Thoracic aorta (tissue), 2 donors: ENCODE results near the gene ZNRF1. TPM values are rescaled to one million over a fixed set of nuclear protein-coding genes. Genes with fewer than 3 reads are reported as not detected.

Source experiments
- ATAC-seq: fragments of 150-250 bp; one replicate; pipeline ENCODE4 v1.8.0; 2017; ENCODE audit warnings: low read depth; ENCODE audit not compliant: insufficient number of reproducible peaks, low FRiP score
- DNase-seq: peaks from one replicate; pipeline ENCODE4 v3.0.0-alpha.2; 2020; ENCODE audit warnings: low spot score
- H3K27ac ChIP-seq, 2 donors: fragments of 200-600 bp; sonication (generic); 1 replicate in 1 of 2; 2 replicates in 1 of 2; pipeline ENCODE4 v1.5.1; 2016; ENCODE audit warnings: mild to moderate bottlenecking in 2 of 2, moderate library complexity in 2 of 2
- H3K27me3 ChIP-seq: fragments of 200-600 bp; sonication (generic); replicated peaks from 2 replicates; pipeline ENCODE4 v1.6.0; 2016; ENCODE audit warnings: mild to moderate bottlenecking; ENCODE audit not compliant: insufficient read depth
- H3K36me3 ChIP-seq: fragments of 200-600 bp; sonication (generic); one replicate; pipeline ENCODE4 v1.5.1; 2016
- H3K4me1 ChIP-seq, 2 donors: fragments of 200-600 bp; sonication (generic); 1 replicate in 1 of 2; 2 replicates in 1 of 2; pipeline versions ENCODE4 v1.5.1 to v1.6.0; 2016; ENCODE audit warnings: low read depth in 2 of 2, mild to moderate bottlenecking in 1 of 2; ENCODE audit not compliant: control insufficient read depth in 1 of 2
- H3K4me3 ChIP-seq: fragments of 200-600 bp; sonication (generic); 2 replicates; pipeline ENCODE4 v1.5.1; 2016; ENCODE audit warnings: mild to moderate bottlenecking
- H3K9me3 ChIP-seq: fragments of 200-600 bp; sonication (generic); 2 replicates; pipeline ENCODE4 v1.5.1; 2016
- total RNA-seq, 2 donors: library from RNA; depleted of rRNA; stranded (reverse); fragments of >200 nt; gene quantifications; one replicate each; pipeline versions ENCODE4 v1.1.0 to v1.2.3, GENCODE V29; 2016
- TF ChIP-seq, protein P1 (sequence below): fragments of 200-600 bp; sonication (generic); IDR thresholded peaks from one replicate; pipeline ENCODE4 v1.5.1; 2019; ENCODE audit warnings: antibody characterized with exemption

The ZNRF1 gene
- total RNA-seq, 2 donors from 2014 or later: 16.9 to 27.1 TPM

DNA sequence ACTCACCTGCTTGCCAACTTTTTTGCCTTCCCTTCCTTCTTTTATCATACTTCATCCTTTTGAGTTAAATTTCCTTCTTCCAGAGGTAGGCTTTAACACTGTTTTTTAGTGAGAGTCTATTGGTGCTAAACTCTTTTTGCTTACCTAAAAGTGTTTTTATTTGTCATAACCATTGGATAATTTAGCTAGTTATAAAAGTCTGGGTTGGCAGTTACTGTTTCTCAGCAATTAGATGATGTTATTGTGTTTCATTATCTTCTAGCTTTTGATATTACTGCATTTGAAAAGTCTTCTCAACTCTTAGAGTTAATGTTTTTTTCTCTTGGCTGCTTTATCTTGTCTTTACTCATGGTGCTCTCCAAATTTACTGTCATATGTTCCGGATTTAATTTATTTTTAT is 22.6 kb downstream of the ZNRF1 start:
- TF ChIP-seq, protein P1, sequence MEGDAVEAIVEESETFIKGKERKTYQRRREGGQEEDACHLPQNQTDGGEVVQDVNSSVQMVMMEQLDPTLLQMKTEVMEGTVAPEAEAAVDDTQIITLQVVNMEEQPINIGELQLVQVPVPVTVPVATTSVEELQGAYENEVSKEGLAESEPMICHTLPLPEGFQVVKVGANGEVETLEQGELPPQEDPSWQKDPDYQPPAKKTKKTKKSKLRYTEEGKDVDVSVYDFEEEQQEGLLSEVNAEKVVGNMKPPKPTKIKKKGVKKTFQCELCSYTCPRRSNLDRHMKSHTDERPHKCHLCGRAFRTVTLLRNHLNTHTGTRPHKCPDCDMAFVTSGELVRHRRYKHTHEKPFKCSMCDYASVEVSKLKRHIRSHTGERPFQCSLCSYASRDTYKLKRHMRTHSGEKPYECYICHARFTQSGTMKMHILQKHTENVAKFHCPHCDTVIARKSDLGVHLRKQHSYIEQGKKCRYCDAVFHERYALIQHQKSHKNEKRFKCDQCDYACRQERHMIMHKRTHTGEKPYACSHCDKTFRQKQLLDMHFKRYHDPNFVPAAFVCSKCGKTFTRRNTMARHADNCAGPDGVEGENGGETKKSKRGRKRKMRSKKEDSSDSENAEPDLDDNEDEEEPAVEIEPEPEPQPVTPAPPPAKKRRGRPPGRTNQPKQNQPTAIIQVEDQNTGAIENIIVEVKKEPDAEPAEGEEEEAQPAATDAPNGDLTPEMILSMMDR: no peak
- H3K4me3 ChIP-seq: no peak overlapping the region
- no peak overlapping the region for H3K27ac ChIP-seq
- DNase-seq: no peak
- no peak for ATAC-seq
- no peaks in the 10 kb centered on the region for H3K36me3 ChIP-seq
- H3K4me1 ChIP-seq: peaks cover 8 to 11% of the 10 kb centered on the region in 2 donors
- no peaks in the 10 kb centered on the region for H3K27me3 ChIP-seq
- H3K9me3 ChIP-seq: peaks cover 4% of the 10 kb centered on the region

- Histone ChIP-seq H3K27me3 (no peaks in the 10 kb centered on the region), H3K4me3 (no peak overlapping the region), H3K36me3 (no peaks in the 10 kb centered on the region), H3K27ac (no peak overlapping the region), H3K4me1 (peaks cover 13 to 21% of the 10 kb centered on the region in 2 donors), H3K9me3 (peaks cover 4% of the 10 kb centered on the region)
- ATAC-seq: no peak
- TF ChIP-seq, protein P1: no peak
- DNase-seq: no peak
Observed at GRCh38 chr16:75022567-75022966, 23.7 kb downstream of the ZNRF1 start.

GRCh38 chr16:75023009-75023408 is 24.2 kb downstream of the ZNRF1 start:
- no peak overlapping the region for H3K4me3 ChIP-seq
- no peak for ATAC-seq
- no peaks in the 10 kb centered on the region for H3K36me3 ChIP-seq
- TF ChIP-seq, protein P1: no peak
- H3K4me1 ChIP-seq: peaks cover 13 to 21% of the 10 kb centered on the region in 2 donors
- H3K27me3 ChIP-seq: no peaks in the 10 kb centered on the region
- H3K27ac ChIP-seq: no peak overlapping the region
- no peak for DNase-seq
- H3K9me3 ChIP-seq: peaks cover 4% of the 10 kb centered on the region

DNA sequence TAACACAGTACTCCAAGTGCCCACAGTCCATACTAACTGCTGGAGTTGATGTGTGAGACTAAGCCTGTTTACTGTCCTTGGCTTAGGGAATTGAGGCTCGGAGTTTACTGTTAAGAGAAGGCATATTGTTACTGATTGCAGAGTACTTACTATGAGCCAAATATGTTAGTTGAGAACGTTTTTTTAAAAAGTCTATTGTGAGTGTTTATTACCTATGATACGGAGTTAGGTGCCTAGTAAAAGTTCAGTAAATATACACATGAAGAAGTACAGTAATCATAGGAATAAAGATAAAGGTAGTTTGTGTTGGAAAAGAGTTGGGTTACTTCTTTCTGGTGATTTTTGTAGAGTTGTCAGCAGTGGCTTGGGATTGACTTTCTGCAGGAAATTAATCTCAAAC is 25.4 kb downstream of the ZNRF1 start:
- Histone ChIP-seq H3K36me3 (no peaks in the 10 kb centered on the region), H3K27me3 (no peaks in the 10 kb centered on the region), H3K4me3 (no peak overlapping the region), H3K27ac (no peak overlapping the region), H3K4me1 (peaks cover 13 to 21% of the 10 kb centered on the region in 2 donors), H3K9me3 (peaks cover 4% of the 10 kb centered on the region)
- DNase-seq (no peak), ATAC-seq (no peak)
- TF ChIP-seq, protein P1: no peak

GRCh38 chr16:75024594-75024993 is 25.8 kb downstream of the ZNRF1 start:
- ATAC-seq (no peak), DNase-seq (no peak)
- Histone ChIP-seq H3K4me1 (peaks cover 13 to 23% of the 10 kb centered on the region in 2 donors), H3K27ac (no peak overlapping the region), H3K4me3 (no peak overlapping the region), H3K9me3 (peaks cover 4% of the 10 kb centered on the region), H3K27me3 (no peaks in the 10 kb centered on the region), H3K36me3 (no peaks in the 10 kb centered on the region)
- TF ChIP-seq, protein P1: no peak
